ENCODE results near the gene CCDC86.

GRCh38 chr11:60840470-60841430 lies 1.2 kb upstream of the CCDC86 start:
- no peak for TF ChIP-seq CTCF (IDR thresholded peaks at IDR 0.05)
- no peak for TF ChIP-seq TEAD4 (CRISPR knock-in tag; IDR thresholded peaks at IDR 0.05)
- TF ChIP-seq ZBTB21 (CRISPR knock-in tag; IDR thresholded peaks at IDR 0.05; ENCODE audit: borderline replicate concordance): no peak
- TF ChIP-seq ESRRA (CRISPR knock-in tag; IDR thresholded peaks at IDR 0.05; ENCODE audit: borderline replicate concordance): no peak
- TF ChIP-seq CREM (CRISPR knock-in tag; IDR thresholded peaks at IDR 0.05): no peak
- no peak for TF ChIP-seq ZNF671 (CRISPR knock-in tag; IDR thresholded peaks at IDR 0.05)
- no peak for TF ChIP-seq IRF1 (CRISPR knock-in tag; IDR thresholded peaks at IDR 0.05)
- no peak for TF ChIP-seq MAX (CRISPR knock-in tag; IDR thresholded peaks at IDR 0.05)
- no peak for TF ChIP-seq CDX4 (CRISPR knock-in tag; IDR thresholded peaks at IDR 0.05; ENCODE audit: borderline replicate concordance)
- no peak for TF ChIP-seq NR2C2 (CRISPR knock-in tag; IDR thresholded peaks at IDR 0.05)
